Naive thymus-derived CD8-positive, alpha-beta T cell (primary cell): ENCODE results near the gene MPHOSPH6. TPM values are rescaled to one million over a fixed set of nuclear protein-coding genes. Genes with fewer than 3 reads are reported as not detected.

Source experiments
- ATAC-seq, 2 donors: fragments of 150-1000 bp; cut with Tn5 transposase in 1 of 2; sonication (Bioruptor Pico), chemical (Tn5 transposase) in 1 of 2; 1 replicate in 1 of 2; 2 replicates in 1 of 2; pipeline ENCODE4 v1.10.0; 2021; ENCODE audit warnings: mild to moderate bottlenecking in 2 of 2, moderate library complexity in 2 of 2
- POLR2A ChIA-PET: fragments of 350-600 bp; sonication (Branson Sonifier 250); formaldehyde crosslinking; loops from one replicate; lab custom pipeline; 2021; ENCODE audit warnings: antibody characterized with exemption; lab: Charles Lee
- DNase-seq, 10 donors: peaks; one replicate each; pipeline versions ENCODE4 v3.0.0 to v3.0.0-alpha.2; 2020 to 2022
- H3K27ac Mint-ChIP-seq, 10 donors: one replicate each; pipeline ENCODE4 v1.8.0; 2020 to 2022; ENCODE audit warnings: mild to moderate bottlenecking in 10 of 10, mixed read lengths in 10 of 10, moderate library complexity in 4 of 10, inconsistent platforms in 1 of 10
- H3K27me3 Mint-ChIP-seq, 5 donors: one replicate each; pipeline ENCODE4 v1.8.0; 2021 to 2022; ENCODE audit warnings: mixed read lengths in 5 of 5
- H3K36me3 Mint-ChIP-seq, 3 donors: one replicate each; pipeline ENCODE4 v1.8.0; 2020 to 2022; ENCODE audit warnings: mixed read lengths in 3 of 3, mild to moderate bottlenecking in 2 of 3, inconsistent platforms in 1 of 3
- H3K4me1 Mint-ChIP-seq, 4 donors: one replicate each; pipeline ENCODE4 v1.8.0; 2021 to 2022; ENCODE audit warnings: mixed read lengths in 4 of 4
- H3K4me3 Mint-ChIP-seq, 10 donors: one replicate each; pipeline ENCODE4 v1.8.0; 2020 to 2022; ENCODE audit warnings: mild to moderate bottlenecking in 10 of 10, mixed read lengths in 10 of 10, moderate library complexity in 6 of 10, inconsistent platforms in 1 of 10
- H3K9me3 Mint-ChIP-seq, 9 donors: one replicate each; pipeline ENCODE4 v1.8.0; 2020 to 2022; ENCODE audit warnings: mixed read lengths in 9 of 9, mild to moderate bottlenecking in 3 of 9, inconsistent platforms in 1 of 9, moderate library complexity in 1 of 9
- polyA plus RNA-seq, 3 donors: library from polyadenylated mRNA; unstranded; fragments of 300-500 nt; fragmentation: Illumina TruSeq; gene quantifications; one replicate each; pipeline ENCODE4 v1.2.3, GENCODE V29; 2021
- total RNA-seq, 8 experiments: library from RNA in 2 of 8; stranded (reverse) in 2 of 8; gene quantifications; one replicate each; pipeline ENCODE4 v1.2.3 and lab custom pipeline; 2021 to 2026

MPHOSPH6 gene
- total and polyA plus RNA-seq, 5 experiments from 2014 or later = 19.3 to 33.6 (median 21.3) TPM

- DNase-seq (no peak), ATAC-seq (no peak)
- Mint-ChIP-seq H3K4me1 (peaks cover 0 to 4% (median 0%) of the 10 kb centered on the region in 4 donors), H3K9me3 (no peaks in the 10 kb centered on the region), H3K27ac (no peak overlapping the region), H3K27me3 (peaks cover 0 to 8% (median 4%) of the 10 kb centered on the region in 5 donors), H3K36me3 (no peaks in the 10 kb centered on the region), H3K4me3 (no peak overlapping the region)
- POLR2A ChIA-PET = no interaction called here
Measured at GRCh38 chr16:82108100-82108499, 61.9 kb downstream of the MPHOSPH6 start.

DNA sequence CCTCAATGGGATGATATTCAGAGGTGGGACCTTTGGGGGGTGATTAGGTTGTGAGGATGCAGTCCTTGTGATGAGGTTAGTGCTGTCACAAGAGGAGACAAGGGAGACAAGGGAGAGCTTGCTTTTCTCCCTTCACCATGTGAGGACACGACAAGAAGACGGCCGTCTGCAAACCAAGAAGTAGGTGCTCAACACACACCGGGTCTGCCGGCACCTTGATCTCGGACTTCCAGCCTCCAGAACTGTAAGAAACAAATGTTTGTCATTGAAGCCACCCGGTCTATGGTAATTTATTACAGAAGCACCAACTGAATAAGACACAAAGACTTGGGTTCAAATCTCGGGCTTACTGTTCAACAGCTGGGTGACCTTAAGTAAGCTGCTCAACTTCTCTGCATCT is 64.9 kb downstream of the MPHOSPH6 start:
- ATAC-seq = no peak
- POLR2A ChIA-PET = no interaction called here

More for the DNA sequence above, 64.9 kb downstream of the MPHOSPH6 start:
- no peak overlapping the region for H3K4me3 Mint-ChIP-seq
- peaks cover 0 to 1% (median 0%) of the 10 kb centered on the region in 9 donors for H3K9me3 Mint-ChIP-seq
- H3K4me1 Mint-ChIP-seq = peaks cover 0 to 4% (median 0%) of the 10 kb centered on the region in 4 donors
- peaks cover 0 to under 1% (median 0%) of the 10 kb centered on the region in 3 donors for H3K36me3 Mint-ChIP-seq
- DNase-seq = no peak
- H3K27ac Mint-ChIP-seq = no peak overlapping the region
- peaks cover 0 to 10% (median 5%) of the 10 kb centered on the region in 5 donors for H3K27me3 Mint-ChIP-seq

Other genes with a start within 250 kb of the MPHOSPH6 start
- 10 to 100 TPM in 1 of 2 experiments, 1 to 10 TPM in 1; 9.4 to 11.9 TPM for gene SDR42E1, start 158.8 kb downstream of the MPHOSPH6 start, total RNA-seq
- 1 to 10 TPM; 1.7 to 3.7 (median 2.4) TPM for gene SDR42E1, start 158.8 kb downstream of the MPHOSPH6 start, polyA plus RNA-seq
- not detected for gene HSD17B2, start 135.0 kb downstream of the MPHOSPH6 start, total RNA-seq
- under 1 TPM in 1 of 3 donors, not detected in 2; 0.16 TPM for gene HSD17B2, start 135.0 kb downstream of the MPHOSPH6 start, polyA plus RNA-seq